RPMI8226 (cell line): Measurements from ENCODE around the gene PSMD10.

Experiments
- DNase-seq: peaks from one replicate; pipeline ENCODE4 v3.0.0-alpha.2; 2015

Gene PSMD10

DNA sequence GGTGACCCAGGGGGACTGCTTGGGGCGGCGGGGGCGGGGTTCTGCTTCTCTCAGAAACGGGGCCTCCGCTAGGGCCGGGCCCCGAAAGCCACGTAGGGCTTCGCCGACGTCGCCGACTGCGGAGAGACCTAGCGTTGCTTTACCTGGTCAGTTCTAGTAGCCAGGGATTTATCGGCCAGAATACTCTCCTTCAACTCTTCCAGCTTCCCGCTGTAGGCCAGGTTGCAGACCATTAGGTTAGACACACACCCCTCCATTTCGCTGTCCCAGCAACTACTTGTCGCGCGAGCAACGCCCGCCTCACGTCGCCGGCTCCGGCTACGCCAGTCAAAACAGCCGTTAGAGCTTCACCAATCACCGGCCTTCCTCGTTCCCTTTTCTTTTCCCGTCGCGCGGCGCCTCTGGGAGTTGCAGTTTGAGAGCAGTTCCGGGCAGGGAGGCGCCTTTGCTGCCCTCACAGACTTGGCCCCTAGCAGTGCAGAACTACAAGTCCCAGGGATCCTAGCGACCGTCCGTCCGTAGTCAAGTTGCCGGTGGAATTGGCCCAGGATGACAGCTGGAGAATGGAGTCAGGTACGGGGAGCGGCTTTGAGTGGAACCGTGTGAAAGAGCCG is at the start of gene PSMD10, which contains the start of gene ATG4A:
Gene PSMD10, minus strand, starts transcription at position 279 of the 614 bp plus-strand sequence. Its CDS starts 22 bp downstream, at position 257.
Gene ATG4A, plus strand, starts transcription at position 515 of the 614 bp plus-strand sequence. Its CDS starts 49 bp downstream, at position 564.
- DNase-seq = peak; percentile 95

GRCh38 chrX:108138814-108139702 is 47.7 kb upstream of the PSMD10 start:
- peak; percentile 5 for DNase-seq

GRCh38 chrX:108134724-108135123 is 43.4 kb upstream of the PSMD10 start:
- DNase-seq = no peak

DNA sequence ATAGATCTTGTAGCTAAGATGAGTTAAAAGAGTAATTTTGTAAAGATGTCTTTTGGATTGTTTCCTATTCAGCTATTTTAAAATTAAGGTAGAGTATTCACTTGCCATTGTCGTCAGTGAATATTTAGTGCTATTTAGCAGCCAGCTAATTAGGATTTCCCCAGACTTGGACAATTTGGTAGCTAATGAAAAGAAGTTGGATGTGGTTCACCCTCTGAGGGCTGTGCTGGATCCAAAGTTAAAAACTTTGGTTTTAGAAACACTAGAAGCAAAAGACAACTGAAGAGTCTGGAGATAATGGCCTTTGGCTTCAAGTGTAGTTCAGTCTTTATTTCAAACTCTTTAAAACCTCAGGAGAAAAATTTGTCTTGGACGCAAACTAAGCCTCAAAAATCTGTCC is 41.5 kb upstream of the PSMD10 start:
- no peak for DNase-seq

GRCh38 chrX:108132034-108132433 is 40.7 kb upstream of the PSMD10 start:
- no peak for DNase-seq

DNA sequence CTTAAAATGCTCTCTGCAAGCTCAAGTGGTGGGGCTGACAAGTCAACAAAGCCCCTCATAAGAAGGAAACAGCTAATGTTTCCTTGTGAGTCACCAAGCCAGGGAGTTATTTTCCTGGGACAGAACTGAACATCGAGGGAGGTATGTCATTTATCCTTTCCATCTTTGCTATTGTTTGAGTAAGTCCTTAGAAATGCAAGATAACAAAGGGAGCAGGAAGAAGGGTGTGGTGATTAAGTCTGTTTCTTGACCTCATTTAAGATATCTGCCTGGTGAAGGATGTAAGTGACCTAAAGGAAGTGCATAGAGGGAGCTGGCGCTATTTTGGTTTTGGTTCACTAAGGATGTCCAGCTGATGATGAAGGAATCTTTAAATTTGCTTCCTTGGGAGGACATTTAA is 40.1 kb upstream of the PSMD10 start:
- DNase-seq = no peak

DNA sequence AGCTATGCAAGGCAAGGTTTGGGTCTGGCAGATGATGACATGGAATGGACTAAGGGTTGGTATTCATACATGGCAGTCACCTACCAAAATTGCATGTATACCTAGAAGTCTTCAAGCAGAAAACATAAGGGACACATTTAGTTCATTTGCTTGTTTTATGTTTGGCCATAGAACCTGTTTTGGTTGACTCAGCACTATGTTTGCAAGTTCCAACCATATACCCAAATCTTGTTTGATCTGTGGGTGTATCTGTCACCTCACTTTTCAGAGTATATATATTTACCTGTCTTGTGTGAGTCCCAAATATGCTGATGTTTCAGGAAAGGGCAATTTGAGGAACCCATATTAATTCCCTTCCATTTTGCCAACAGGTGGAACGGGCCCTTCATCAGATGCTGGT is 39.5 kb upstream of the PSMD10 start:
- DNase-seq = no peak

DNA sequence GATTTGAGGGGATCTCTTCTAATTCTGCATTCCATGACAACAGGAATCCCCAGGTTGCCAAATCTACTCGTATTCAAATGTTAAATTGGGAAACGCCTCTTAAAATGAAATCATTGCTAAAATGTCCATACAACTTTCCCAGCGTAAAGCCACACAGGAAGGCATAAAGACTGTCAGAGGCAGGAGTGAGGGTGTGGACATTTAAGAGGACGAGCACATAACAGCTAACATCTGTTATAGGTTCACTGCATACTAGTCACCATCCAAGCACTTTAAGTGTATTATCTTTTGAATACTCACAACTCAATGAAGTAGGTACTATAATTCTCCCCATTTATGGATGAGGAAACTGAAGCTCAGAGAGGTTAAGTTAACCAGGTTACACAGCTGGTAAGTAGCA is 35.8 kb upstream of the PSMD10 start:
- DNase-seq = no peak

GRCh38 chrX:108126661-108127060 is 35.3 kb upstream of the PSMD10 start:
- no peak for DNase-seq

DNA sequence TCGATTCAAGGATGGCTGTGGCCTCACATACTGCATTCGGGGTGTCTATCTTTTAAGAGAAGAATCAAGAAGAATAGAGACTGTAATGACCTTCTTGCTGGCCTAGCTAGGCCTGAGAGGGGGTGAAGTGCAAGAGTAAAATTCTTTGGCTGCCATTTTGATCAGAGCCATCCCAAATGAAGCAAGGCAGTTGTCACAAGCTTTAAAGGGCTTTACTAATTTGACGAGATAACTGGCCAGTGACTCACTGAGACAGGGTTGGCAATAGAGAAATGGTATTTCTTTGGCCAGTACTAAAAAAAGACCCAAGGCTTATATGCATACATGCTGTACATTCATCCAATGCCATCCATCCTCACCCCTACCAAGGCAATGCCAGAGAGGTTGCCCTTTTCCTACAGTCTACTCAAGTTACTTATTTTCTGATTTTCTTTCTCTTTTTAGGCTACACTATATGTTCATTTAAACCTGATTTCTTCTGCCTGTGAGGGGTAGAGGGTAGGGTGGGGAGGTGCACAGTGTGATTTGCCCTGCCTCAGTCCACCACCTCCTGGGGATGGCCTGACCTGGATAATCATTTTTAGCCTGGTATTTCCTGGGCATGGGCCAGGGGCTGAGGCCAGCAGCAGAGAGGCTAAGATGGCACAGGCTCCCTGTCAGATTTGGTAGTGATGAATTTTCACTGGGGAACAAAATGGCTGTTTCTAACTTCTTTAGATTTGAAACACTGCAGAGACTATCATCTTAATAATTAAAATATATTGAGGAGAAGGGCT is 32.4 kb upstream of the PSMD10 start:
- DNase-seq = no peak

DNA sequence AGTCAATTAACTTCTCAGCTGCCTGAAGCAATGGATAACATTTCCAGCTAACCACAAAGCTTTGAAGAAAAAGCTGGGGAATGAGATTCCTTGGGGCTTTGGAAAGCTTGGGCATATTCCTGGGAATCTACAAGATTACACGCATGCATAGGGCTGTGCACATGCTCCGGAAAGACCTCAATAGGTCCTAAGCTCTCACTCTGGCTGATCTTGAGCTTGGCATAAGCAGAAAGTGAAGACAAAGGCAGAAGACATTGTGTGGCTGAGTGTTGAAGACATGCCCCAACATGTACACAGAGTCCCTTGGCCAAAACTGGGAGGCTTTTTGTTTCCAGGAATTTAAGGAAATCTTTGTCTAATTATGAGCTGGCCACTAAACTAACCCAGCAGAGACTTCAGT is 31.4 kb upstream of the PSMD10 start:
- no peak for DNase-seq

DNA sequence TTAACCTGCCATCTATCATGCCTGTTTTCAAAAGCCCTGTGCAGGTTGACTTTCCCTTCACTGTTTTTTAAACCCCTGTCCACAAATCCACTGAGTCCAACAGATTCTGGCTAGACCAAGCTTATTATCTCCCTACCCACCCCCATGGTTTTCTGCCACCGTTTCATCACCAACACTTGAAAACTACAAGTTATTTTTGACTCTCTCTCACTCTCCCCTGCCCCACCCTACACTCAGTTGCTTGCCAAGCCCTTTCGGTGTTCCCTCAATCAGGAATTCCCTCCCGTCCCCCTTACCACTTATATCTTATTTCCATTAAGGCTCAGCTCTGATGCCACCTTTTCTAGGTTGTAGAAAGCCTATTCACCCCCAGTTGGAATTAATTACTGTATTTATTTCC is 29.9 kb upstream of the PSMD10 start:
- DNase-seq = no peak

DNA sequence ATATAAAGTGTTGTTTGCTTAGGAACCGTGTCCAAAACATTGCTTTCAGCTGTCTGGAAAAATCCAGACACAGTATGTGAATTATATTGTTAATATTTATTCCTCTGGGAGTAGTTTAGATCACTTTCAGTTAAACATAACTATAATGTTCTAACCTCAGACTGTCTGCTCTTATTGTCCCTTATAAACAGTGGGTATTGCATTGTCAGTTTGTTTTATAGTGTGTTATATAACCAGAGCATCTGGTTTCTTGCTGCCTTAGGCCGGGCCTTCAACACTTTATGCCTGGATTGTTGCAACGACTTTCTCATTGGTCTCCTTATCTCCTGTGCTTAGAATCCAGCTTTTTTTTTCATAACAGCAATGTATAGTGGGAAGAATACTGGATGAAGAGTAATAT is 26.6 kb upstream of the PSMD10 start:
- DNase-seq = no peak

- DNase-seq = no peak
These were observed 23.2 kb upstream of the PSMD10 start for GRCh38 chrX:108114541-108114940.

- DNase-seq = no peak
These were observed 14.1 kb upstream of the PSMD10 start for GRCh38 chrX:108105473-108105872.

DNA sequence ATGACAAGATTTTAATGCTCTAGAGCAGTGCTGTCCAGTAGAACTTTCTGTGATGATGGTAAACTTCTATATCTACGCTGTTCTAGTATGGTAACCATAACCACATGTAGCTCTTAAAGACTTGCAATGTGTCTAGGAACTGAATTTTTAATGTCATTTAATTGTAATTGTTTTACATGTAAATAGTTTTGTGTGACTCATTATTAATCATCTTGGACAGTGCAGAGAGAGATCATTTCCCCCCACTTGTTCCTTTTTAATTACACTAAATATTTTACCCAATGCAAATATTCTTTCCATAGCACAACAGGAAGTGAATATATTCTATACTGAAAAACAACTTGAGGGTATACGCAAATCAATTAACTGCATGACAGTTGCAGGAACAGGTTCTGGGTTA is 6.0 kb upstream of the PSMD10 start:
- no peak for DNase-seq

GRCh38 chrX:108091878-108092291 is 543 bp upstream of the PSMD10 start:
- peak; percentile 46 for DNase-seq

- peak; percentile 2 for DNase-seq
These were observed 665 bp downstream of the PSMD10 start for GRCh38 chrX:108090491-108091263.

GRCh38 chrX:108088511-108088910 is 2.8 kb downstream of the PSMD10 start:
- DNase-seq = no peak

DNA sequence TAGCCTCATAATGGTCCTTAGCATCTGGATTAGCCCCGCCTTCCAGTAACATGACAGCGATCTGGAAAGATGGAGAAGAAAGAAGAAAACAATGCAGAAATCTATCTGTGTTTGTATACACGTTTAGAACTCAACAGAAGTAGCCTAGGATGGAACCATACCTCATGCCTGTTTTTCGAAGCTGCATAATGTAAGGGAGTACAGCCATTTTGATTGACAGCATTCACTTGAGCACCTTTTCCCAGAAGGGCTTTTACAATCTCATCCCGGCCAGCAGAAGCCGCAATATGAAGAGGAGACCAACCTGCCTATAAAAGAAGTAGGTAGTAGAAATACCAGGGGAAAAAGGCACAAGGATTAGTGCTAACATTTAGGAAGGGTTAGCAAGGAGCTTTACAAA is 3.5 kb downstream of the PSMD10 start:
- no peak for DNase-seq

- DNase-seq = no peak
These were observed 10.2 kb downstream of the PSMD10 start for GRCh38 chrX:108081110-108081509.

- DNase-seq = no peak
These were observed 18.6 kb downstream of the PSMD10 start for GRCh38 chrX:108072746-108073145.

DNA sequence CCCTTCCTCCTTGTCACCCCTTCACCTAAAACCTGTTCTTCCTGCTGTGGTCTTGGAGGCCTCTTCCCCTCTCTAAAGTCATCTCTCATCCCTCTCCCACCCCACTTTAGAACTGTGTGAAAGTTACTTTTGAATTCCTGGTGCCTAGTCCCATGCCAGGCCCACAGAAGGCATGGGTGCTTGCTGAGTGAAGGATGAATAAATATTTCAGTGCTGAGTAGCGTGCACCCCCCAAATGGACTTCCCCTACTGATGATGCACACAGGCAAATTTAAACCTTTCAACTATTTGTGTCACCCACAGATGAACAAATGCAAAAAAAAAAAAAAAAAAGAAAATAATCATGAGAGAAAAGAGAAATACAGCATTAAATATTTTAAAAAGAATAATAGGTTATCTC is 19.8 kb downstream of the PSMD10 start:
- no peak for DNase-seq
